ENCODE measurements around the gene ZNF689. TPM values are rescaled to one million over a fixed set of nuclear protein-coding genes. Genes with fewer than 3 reads are reported as not detected.

The ZNF689 gene
- total and polyA plus RNA-seq, 2 of the 13 experiments (the other 11 are each of a cell fraction or from before 2014, with no cell fraction given), result 9.7 to 19.5 TPM

GRCh38 chr16:30558789-30559377 is 51.3 kb downstream of the ZNF689 start (continued):
- TF ChIP-seq PAXIP1 (CRISPR knock-in tag; conservative IDR thresholded peaks at IDR 0.05) (no peak), ZNF564 (CRISPR knock-in tag; IDR thresholded peaks at IDR 0.05) (no peak), ZNF235 (CRISPR knock-in tag; IDR thresholded peaks at IDR 0.05; ENCODE audit: borderline replicate concordance) (no peak), ZNF556 (CRISPR knock-in tag; IDR thresholded peaks at IDR 0.05; ENCODE audit: borderline replicate concordance) (no peak), FOXJ3 (CRISPR knock-in tag; IDR thresholded peaks at IDR 0.05; ENCODE audit: borderline replicate concordance) (no peak), ZNF766 (CRISPR knock-in tag; IDR thresholded peaks at IDR 0.05; ENCODE audit: borderline replicate concordance) (0 out of 2 replicates have a peak, but pooled peaks have one; percentile 60), HCFC1 (IDR thresholded peaks at IDR 0.05; ENCODE audit: low read depth, low read length) (no peak), NFKBIZ (CRISPR knock-in tag; IDR thresholded peaks at IDR 0.05) (no peak), HDAC2 (CRISPR knock-in tag; IDR thresholded peaks at IDR 0.05) (0 out of 2 replicates have a peak, but pooled peaks have one; percentile 12), ZNF318 (CRISPR knock-in tag; IDR thresholded peaks at IDR 0.05) (no peak), SATB2 (CRISPR knock-in tag; IDR thresholded peaks at IDR 0.05) (no peak), FOSL2 (CRISPR knock-in tag; IDR thresholded peaks at IDR 0.05) (no peak), ZNF749 (CRISPR knock-in tag; IDR thresholded peaks at IDR 0.05; ENCODE audit: borderline replicate concordance) (no peak), EED (CRISPR knock-in tag; IDR thresholded peaks at IDR 0.05) (no peak), ZNF562 (CRISPR knock-in tag; IDR thresholded peaks at IDR 0.05; ENCODE audit: borderline replicate concordance) (no peak), ZNF883 (CRISPR knock-in tag; IDR thresholded peaks at IDR 0.05; ENCODE audit: not compliant biosample characterization) (peak; percentile 7), NCOA2 (CRISPR knock-in tag; IDR thresholded peaks at IDR 0.05) (peak; percentile 6; the same call in 1 of the 2 replicates), ZBTB21 (CRISPR knock-in tag; IDR thresholded peaks at IDR 0.05) (no peak)

Data from HepG2 (cell line).